HepG2 (cell line): Measurements from ENCODE around the gene TBC1D30. TPM values are rescaled to one million over a fixed set of nuclear protein-coding genes. Genes with fewer than 3 reads are reported as not detected.

Experiments used
- ATAC-seq: fragments of 200-7000 bp; cut with Tn5 transposase; 3 replicates; pipeline ENCODE4 v1.9.1; 2020; ENCODE audit warnings: mild to moderate bottlenecking, moderate library complexity
- BruUV-seq: library from RNA; stranded (reverse); fragments of 400-500 nt; replicated peaks from 2 replicates; lab custom pipeline; 2021; lab: Mats Ljungman, UMichigan
- CTCF ChIA-PET: fragments of 300-600 bp; formaldehyde crosslinking; extraction: SDS; loops from one replicate; lab custom pipeline; 2021; ENCODE audit warnings: low total read pairs, inconsistent platforms, low intra/inter-chr PET ratio; lab: Yijun Ruan, JAX
- POLR2A ChIA-PET: fragments of 350-600 bp; sonication (Branson Sonifier 250); formaldehyde crosslinking; loops from one replicate; lab custom pipeline; 2020; ENCODE audit warnings: antibody characterized with exemption, inconsistent platforms; lab: Yijun Ruan, JAX
- DNase-seq: peaks from one replicate; pipeline ENCODE4 v3.0.0-alpha.2; 2015; ENCODE audit warnings: low spot score
- FAIRE-seq: peaks from 3 replicates; lab custom pipeline; 2011; peaks lifted over from hg19 to GRCh38; lab: Jason Lieb, UNC
- H2AFZ ChIP-seq: one replicate; pipeline ENCODE4 v1.6.1; 2011; ENCODE audit warnings: low read length, inconsistent platforms
- H3K27ac ChIP-seq: fragments of 300-600 bp; 3 replicates; pipeline ENCODE4 v1.8.0; 2011; ENCODE audit warnings: mixed run types, mild to moderate bottlenecking, mixed read lengths, low read length, inconsistent platforms; ENCODE audit not compliant: insufficient read depth; ENCODE audit errors: extremely low read length
- H3K27me3 ChIP-seq, 2 experiments: fragments of 200-600 bp in 1 of 2; 2 replicates in 1 of 2; 3 replicates in 1 of 2; pipeline versions ENCODE4 v1.6.0 to v1.8.0; 2011; ENCODE audit warnings: low read length in 2 of 2, mild to moderate bottlenecking in 2 of 2, moderate library complexity in 2 of 2, inconsistent platforms in 1 of 2; ENCODE audit not compliant: insufficient read depth in 2 of 2, control insufficient read depth in 1 of 2
- H3K36me3 ChIP-seq, 2 experiments: fragments of 200-600 bp in 1 of 2; replicated peaks in 1 of 2; 2 replicates in 1 of 2; 3 replicates in 1 of 2; pipeline versions ENCODE4 v1.5.1 to v1.8.0; 2011; ENCODE audit warnings: low read length in 2 of 2, inconsistent platforms in 1 of 2; ENCODE audit not compliant: insufficient read depth in 2 of 2, control insufficient read depth in 1 of 2
- H3K4me1 ChIP-seq: 2 replicates; pipeline ENCODE4 v1.5.1; 2012; ENCODE audit warnings: low read length, inconsistent platforms; ENCODE audit not compliant: insufficient read depth
- H3K4me2 ChIP-seq: 2 replicates; pipeline ENCODE4 v1.6.0; 2011; ENCODE audit warnings: low read depth, low read length, inconsistent platforms
- H3K4me3 ChIP-seq, 3 experiments: fragments of 200-600 bp in 1 of 3; sonication (generic), shearing (Covaris generic) in 1 of 3; replicated peaks in 1 of 3; 2 replicates each; pipeline ENCODE4 v1.5.1; 2011 to 2016; ENCODE audit warnings: low read length in 3 of 3, inconsistent platforms in 2 of 3, low read depth in 2 of 3, mild to moderate bottlenecking in 2 of 3, control low read depth in 1 of 3, mixed read lengths in 1 of 3; ENCODE audit not compliant: insufficient read depth in 1 of 3
- H3K79me2 ChIP-seq: one replicate; pipeline ENCODE4 v1.6.1; 2011; ENCODE audit warnings: low read length, inconsistent platforms; ENCODE audit not compliant: insufficient read depth
- H3K9ac ChIP-seq: 2 replicates; pipeline ENCODE4 v1.6.0; 2011; ENCODE audit warnings: mild to moderate bottlenecking, low read depth, low read length, inconsistent platforms; ENCODE audit not compliant: insufficient read depth
- H3K9me3 ChIP-seq: 2 replicates; pipeline ENCODE4 v1.5.1; 2012; ENCODE audit warnings: mild to moderate bottlenecking, low read length
- H4K20me1 ChIP-seq: 2 replicates; pipeline ENCODE4 v1.6.0; 2011; ENCODE audit warnings: inconsistent platforms, mild to moderate bottlenecking, low read length, moderate library complexity; ENCODE audit not compliant: insufficient read depth
- ATF7 ChIP-seq, 2 experiments: fragments of 450-650 bp in 1 of 2; sonication (generic) in 1 of 2; formaldehyde crosslinking in 1 of 2; IDR thresholded peaks; 2 replicates each; pipeline versions ENCODE4 v1.4.0 to v1.6.1; 2016 to 2020; ENCODE audit warnings: antibody characterized with exemption in 1 of 2, mild to moderate bottlenecking in 1 of 2, missing genetic modification reagents in 1 of 2
- CAMTA2 ChIP-seq: sonication (generic); formaldehyde crosslinking; IDR thresholded peaks from 2 replicates; pipeline ENCODE4 v1.4.0; 2020; ENCODE audit warnings: mild to moderate bottlenecking, missing genetic modification reagents, borderline replicate concordance
- CREB1 ChIP-seq, 2 experiments: fragments of 450-650 bp in 1 of 2; IDR thresholded peaks; 2 replicates each; pipeline ENCODE4 v1.6.1; 2016 to 2017; ENCODE audit warnings: control low read depth in 1 of 2, mild to moderate bottlenecking in 1 of 2, missing compliant biosample characterization in 1 of 2, missing genetic modification characterization in 1 of 2
- DZIP1 ChIP-seq: sonication (generic); formaldehyde crosslinking; IDR thresholded peaks from 2 replicates; pipeline ENCODE4 v1.5.0; 2020; ENCODE audit warnings: mild to moderate bottlenecking, missing genetic modification reagents
- KDM5B ChIP-seq: sonication (generic); formaldehyde crosslinking; IDR thresholded peaks from 2 replicates; pipeline ENCODE4 v1.4.0; 2020; ENCODE audit warnings: missing genetic modification reagents, mild to moderate bottlenecking, borderline replicate concordance
- PTBP1 ChIP-seq: fragments of 200-400 bp; formaldehyde crosslinking; IDR thresholded peaks from 2 replicates; pipeline ENCODE4 v1.6.1; 2018; ENCODE audit warnings: low read length, low read depth; ENCODE audit not compliant: poor library complexity, severe bottlenecking
- SETDB1 ChIP-seq: sonication (generic); formaldehyde crosslinking; IDR thresholded peaks from 2 replicates; pipeline ENCODE4 v1.5.1; 2020; ENCODE audit warnings: missing genetic modification reagents, mild to moderate bottlenecking, borderline replicate concordance
- SOX6 ChIP-seq, 2 experiments: fragments of 450-650 bp in 1 of 2; sonication (generic) in 1 of 2; formaldehyde crosslinking in 1 of 2; IDR thresholded peaks; 2 replicates each; pipeline versions ENCODE4 v1.4.0 to v1.6.1; 2017 to 2020; ENCODE audit warnings: antibody characterized with exemption in 1 of 2, mild to moderate bottlenecking in 1 of 2, missing genetic modification reagents in 1 of 2
- SRSF4 ChIP-seq: fragments of 200-400 bp; formaldehyde crosslinking; IDR thresholded peaks from one replicate; pipeline ENCODE4 v1.6.1; 2018; ENCODE audit warnings: mild to moderate bottlenecking, low read depth, low read length, moderate library complexity; ENCODE audit not compliant: poor library complexity, severe bottlenecking
- SYNCRIP ChIP-seq: fragments of 200-400 bp; formaldehyde crosslinking; IDR thresholded peaks from 2 replicates; pipeline ENCODE4 v1.6.1; 2018; ENCODE audit warnings: mild to moderate bottlenecking, low read depth, low read length; ENCODE audit not compliant: insufficient read depth
- UBTF ChIP-seq: sonication (generic); formaldehyde crosslinking; IDR thresholded peaks from 2 replicates; pipeline ENCODE4 v1.4.0; 2020; ENCODE audit warnings: mild to moderate bottlenecking, missing genetic modification reagents
- ZEB1 ChIP-seq: IDR thresholded peaks from 2 replicates; pipeline ENCODE4 v1.6.1; 2012; ENCODE audit warnings: mild to moderate bottlenecking, low read depth, inconsistent platforms; ENCODE audit not compliant: insufficient replicate concordance
- ZNF441 ChIP-seq: sonication (generic); formaldehyde crosslinking; IDR thresholded peaks from 2 replicates; pipeline ENCODE4 v1.7.0; 2021; ENCODE audit warnings: missing genetic modification reagents, borderline replicate concordance
- ZNF550 ChIP-seq: sonication (generic); formaldehyde crosslinking; IDR thresholded peaks from 2 replicates; pipeline ENCODE4 v1.4.0; 2020; ENCODE audit warnings: mild to moderate bottlenecking, missing genetic modification reagents, borderline replicate concordance
- ZNF570 ChIP-seq: sonication (generic); formaldehyde crosslinking; IDR thresholded peaks from 2 replicates; pipeline ENCODE4 v1.4.0; 2020; ENCODE audit warnings: mild to moderate bottlenecking, missing genetic modification reagents, borderline replicate concordance
- ZNF644 ChIP-seq: IDR thresholded peaks from 2 replicates; pipeline ENCODE4 v1.6.1; 2016; ENCODE audit warnings: low read depth
- ZNF782 ChIP-seq: sonication (generic); formaldehyde crosslinking; IDR thresholded peaks from 2 replicates; pipeline ENCODE4 v1.4.0; 2020; ENCODE audit warnings: missing genetic modification reagents, mild to moderate bottlenecking, borderline replicate concordance
- WGBS: methylation state at CpG from one replicate; pipeline ENCODE4 v1.1.6; 2017; ENCODE audit warnings: low lambda C conversion rate; 5-methylcytosine and 5-hydroxymethylcytosine counted together
- in situ Hi-C: cut with HindIII; loops from 2 replicates; pipeline ENCODE4 v1.10.0; 2017; ENCODE audit warnings: low pct_unique_long_range_greater_than_20kb; ENCODE audit not compliant: extremely low pct_ligation_motif_present
- intact Hi-C: fragments of 100-400 bp; cut with micrococcal nuclease; formaldehyde crosslinking; loops from one replicate; pipeline ENCODE4 v1.10.0; 2022; ENCODE audit not compliant: unreplicated experiment
- polyA plus RNA-seq, 8 experiments: library from polyadenylated mRNA; depleted of rRNA in 3 of 8; stranded (reverse) in 7 of 8; unstranded in 1 of 8; fragments of >200 nt; fragmentation: Illumina TruSeq in 4 of 8; extraction: Trizol in 4 of 8; gene quantifications; 2 replicates each; pipeline versions ENCODE4 v1.2.1 to v1.2.3, GENCODE V29; 2011 to 2016; ENCODE audit warnings: low read depth in 4 of 8, missing spikeins in 1 of 8, mixed read lengths in 1 of 8; ENCODE audit not compliant: insufficient read depth in 1 of 8
- total RNA-seq, 5 experiments: library from RNA; depleted of rRNA; stranded (reverse); fragments of >200 nt; fragmentation: Illumina TruSeq; extraction: Trizol; gene quantifications; 2 replicates each; pipeline ENCODE4 v1.2.3, GENCODE V29; 2016; ENCODE audit warnings: low read depth in 1 of 5

TBC1D30 gene
- total and polyA plus RNA-seq, 2 of the 13 experiments (the other 11 are each of a cell fraction or from before 2014, with no cell fraction given): 0.42 to 0.67 TPM

GRCh38 chr12:64806173-64806572 lies 18.3 kb upstream of the TBC1D30 start:
- 86% methylated on average over 2 of the region's 2 CpGs for WGBS
- FAIRE-seq: no peak
- no peak for ATAC-seq
- intact Hi-C loops: no loop called here
- Histone ChIP-seq H3K4me2 (no peak overlapping the region), H4K20me1 (no peaks in the 10 kb centered on the region), H3K79me2 (no peaks in the 10 kb centered on the region), H3K27ac (no peak overlapping the region), H3K4me1 (0 out of 2 replicates have a peak, but pooled peaks cover 7% of the 10 kb centered on the region), H3K9ac (no peak overlapping the region), H3K4me3 (no peak overlapping the region), H3K9me3 (no peaks in the 10 kb centered on the region), H3K36me3 (no peaks in the 10 kb centered on the region), H3K27me3 (no peaks in the 10 kb centered on the region; a peak in 1 of 5 replicates), H2AFZ (no peak overlapping the region)
- in situ Hi-C loops: no loop called here
- ChIA-PET CTCF (no interaction called here), POLR2A (no interaction called here)
- no peak for TF ChIP-seq SOX6 (IDR thresholded peaks at IDR 0.05)
- TF ChIP-seq SOX6 (CRISPR knock-in tag; IDR thresholded peaks at IDR 0.05): no peak
- TF ChIP-seq KDM5B (CRISPR knock-in tag): no peak
- no peak for TF ChIP-seq CAMTA2 (CRISPR knock-in tag)
- TF ChIP-seq ZNF570: no peak
- TF ChIP-seq SRSF4: no peak
- no peak for TF ChIP-seq ATF7 (IDR thresholded peaks at IDR 0.05)
- no peak for TF ChIP-seq ATF7 (CRISPR knock-in tag; IDR thresholded peaks at IDR 0.05)
- TF ChIP-seq ZNF550 (CRISPR knock-in tag): no peak
- no peak for TF ChIP-seq PTBP1
- TF ChIP-seq SETDB1 (CRISPR knock-in tag): no peak
- TF ChIP-seq ZNF644 (CRISPR knock-in tag): no peak
- no peak for TF ChIP-seq UBTF
- TF ChIP-seq ZEB1: no peak
- no peak for TF ChIP-seq ZNF441 (CRISPR knock-in tag)
- TF ChIP-seq CREB1 (IDR thresholded peaks at IDR 0.05): no peak
- no peak for TF ChIP-seq CREB1 (CRISPR knock-in tag; IDR thresholded peaks at IDR 0.05)
- no peak for TF ChIP-seq ZNF782 (CRISPR knock-in tag)
- TF ChIP-seq DZIP1 (CRISPR knock-in tag): no peak
- no peak for TF ChIP-seq SYNCRIP
- no TSS peak for BruUV-seq
- no peak for DNase-seq
